Vagina (tissue), 2 donors: ENCODE measurements around the gene MACF1.

Source experiments
- POLR2A ChIP-seq, 2 donors: fragments of 450-650 bp; IDR thresholded peaks; one replicate each; pipeline ENCODE4 v1.6.1; 2017; ENCODE audit warnings: antibody characterized with exemption in 2 of 2, mild to moderate bottlenecking in 2 of 2, moderate library complexity in 2 of 2
- POLR2AphosphoS5 ChIP-seq, 2 donors: sonication (generic); formaldehyde crosslinking; IDR thresholded peaks; one replicate each; pipeline ENCODE4 v1.9.0; 2017; ENCODE audit warnings: antibody characterized with exemption in 2 of 2, mild to moderate bottlenecking in 2 of 2, low read depth in 1 of 2; ENCODE audit not compliant: insufficient read depth in 1 of 2
- TF ChIP-seq, protein P1 (sequence below), 3 experiments: fragments of 450-650 bp in 2 of 3; fragments of 200-600 bp in 1 of 3; sonication (generic) in 1 of 3; IDR thresholded peaks; one replicate each; pipeline ENCODE4 v1.5.1; 2017 to 2019; ENCODE audit warnings: antibody characterized with exemption in 3 of 3, mild to moderate bottlenecking in 2 of 3, moderate library complexity in 2 of 3

GRCh38 chr1:39321979-39322378, 117.5 kb downstream of the MACF1 start:
- TF ChIP-seq, protein P1, sequence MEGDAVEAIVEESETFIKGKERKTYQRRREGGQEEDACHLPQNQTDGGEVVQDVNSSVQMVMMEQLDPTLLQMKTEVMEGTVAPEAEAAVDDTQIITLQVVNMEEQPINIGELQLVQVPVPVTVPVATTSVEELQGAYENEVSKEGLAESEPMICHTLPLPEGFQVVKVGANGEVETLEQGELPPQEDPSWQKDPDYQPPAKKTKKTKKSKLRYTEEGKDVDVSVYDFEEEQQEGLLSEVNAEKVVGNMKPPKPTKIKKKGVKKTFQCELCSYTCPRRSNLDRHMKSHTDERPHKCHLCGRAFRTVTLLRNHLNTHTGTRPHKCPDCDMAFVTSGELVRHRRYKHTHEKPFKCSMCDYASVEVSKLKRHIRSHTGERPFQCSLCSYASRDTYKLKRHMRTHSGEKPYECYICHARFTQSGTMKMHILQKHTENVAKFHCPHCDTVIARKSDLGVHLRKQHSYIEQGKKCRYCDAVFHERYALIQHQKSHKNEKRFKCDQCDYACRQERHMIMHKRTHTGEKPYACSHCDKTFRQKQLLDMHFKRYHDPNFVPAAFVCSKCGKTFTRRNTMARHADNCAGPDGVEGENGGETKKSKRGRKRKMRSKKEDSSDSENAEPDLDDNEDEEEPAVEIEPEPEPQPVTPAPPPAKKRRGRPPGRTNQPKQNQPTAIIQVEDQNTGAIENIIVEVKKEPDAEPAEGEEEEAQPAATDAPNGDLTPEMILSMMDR (IDR thresholded peaks at IDR 0.05) = no peak
- TF ChIP-seq POLR2A (IDR thresholded peaks at IDR 0.05) (no peak), POLR2AphosphoS5 (IDR thresholded peaks at IDR 0.05; ENCODE audit: insufficient read depth in 1 of 2, low read depth in 1 of 2) (no peak)
